Measurements from ENCODE around the gene SDHA. TPM values are rescaled to one million over a fixed set of nuclear protein-coding genes. Genes with fewer than 3 reads are reported as not detected.
"Not testable (repeated sequence)": the region's sequence is repeated elsewhere in the genome, so short reads cannot be mapped to it uniquely, and the experiment has no call there.

The SDHA gene
- total RNA-seq, 1 donor from 2014 or later: 233 TPM

DNA sequence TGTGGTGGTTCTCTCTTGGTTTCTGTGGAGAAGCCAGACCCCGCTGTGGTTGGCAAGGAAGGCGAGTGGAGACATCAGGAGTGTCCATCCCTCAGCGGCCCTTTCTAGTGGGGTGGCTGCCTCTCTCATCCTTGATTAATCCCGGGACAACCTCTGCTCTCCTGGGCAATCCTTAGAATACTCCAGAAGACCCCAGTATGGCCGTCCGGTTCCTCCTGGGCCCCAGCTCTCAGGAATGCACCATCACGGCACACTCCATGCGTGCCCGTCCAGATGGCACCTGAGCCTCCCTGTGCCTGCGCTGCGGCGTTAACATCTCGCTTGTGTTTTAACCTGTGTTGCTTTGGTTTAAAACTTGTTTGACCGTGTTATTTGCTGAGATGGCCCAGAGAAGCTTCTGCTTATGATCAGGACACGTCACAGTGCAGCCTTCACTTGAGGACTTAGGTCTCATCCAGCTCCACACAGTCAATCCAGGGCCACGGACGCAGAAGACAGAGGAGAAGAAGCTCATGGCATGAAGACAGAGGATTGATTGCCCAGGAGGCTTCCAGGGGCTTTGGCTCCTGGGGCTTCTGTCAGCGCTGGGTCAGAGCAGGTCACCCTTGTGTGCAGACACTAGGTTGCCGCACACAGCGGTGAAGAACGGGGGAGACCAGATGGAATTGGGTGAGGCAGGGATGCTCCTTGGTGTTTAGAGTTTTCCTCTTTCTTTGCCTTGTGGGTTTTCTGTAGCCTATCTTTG lies 82.7 kb downstream of the SDHA start:
- DNase-seq (ENCODE audit: low read depth): not testable (repeated sequence)

DNA sequence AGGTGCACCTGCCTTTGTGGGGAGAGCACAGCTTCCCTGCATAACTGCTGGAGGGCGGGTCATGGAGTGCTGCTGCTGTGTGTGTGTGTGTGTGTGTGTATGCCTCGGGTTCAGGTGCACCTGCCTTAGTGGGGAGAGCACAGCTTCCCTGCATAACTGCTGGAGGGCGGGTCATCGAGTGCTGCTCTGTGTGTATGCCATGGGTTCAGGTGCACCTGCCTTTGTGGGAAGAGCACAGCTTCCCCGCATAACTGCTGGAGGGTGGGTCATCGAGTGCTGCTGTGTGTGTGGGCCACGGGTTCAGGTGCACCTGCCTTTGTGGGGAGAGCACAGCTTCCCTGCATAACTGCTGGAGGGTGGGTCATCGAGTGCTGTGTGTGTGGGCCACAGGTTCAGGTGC lies 84.3 kb downstream of the SDHA start:
- not testable (repeated sequence) for DNase-seq (ENCODE audit: low read depth)

DNA sequence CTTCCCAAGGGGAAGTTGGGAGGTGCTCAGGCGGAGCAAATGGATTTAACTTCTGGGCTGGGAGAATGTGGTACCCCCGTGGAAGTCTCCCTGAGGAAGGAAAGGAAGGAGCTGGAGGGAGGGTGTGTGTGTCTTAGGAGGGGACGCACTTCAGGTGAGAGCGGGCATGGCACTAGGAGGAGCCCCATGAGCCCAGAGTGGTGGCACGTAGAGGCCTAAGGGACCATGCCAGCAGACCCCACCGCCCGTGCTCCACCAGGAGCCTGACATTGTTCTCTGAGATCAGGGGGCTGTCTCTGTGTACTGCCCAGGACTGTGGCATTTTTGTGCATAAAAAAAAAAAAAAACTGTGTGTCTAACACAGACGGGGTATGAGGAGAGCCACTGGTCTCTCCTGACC lies 84.8 kb downstream of the SDHA start:
- DNase-seq (ENCODE audit: low read depth): no peak

DNA sequence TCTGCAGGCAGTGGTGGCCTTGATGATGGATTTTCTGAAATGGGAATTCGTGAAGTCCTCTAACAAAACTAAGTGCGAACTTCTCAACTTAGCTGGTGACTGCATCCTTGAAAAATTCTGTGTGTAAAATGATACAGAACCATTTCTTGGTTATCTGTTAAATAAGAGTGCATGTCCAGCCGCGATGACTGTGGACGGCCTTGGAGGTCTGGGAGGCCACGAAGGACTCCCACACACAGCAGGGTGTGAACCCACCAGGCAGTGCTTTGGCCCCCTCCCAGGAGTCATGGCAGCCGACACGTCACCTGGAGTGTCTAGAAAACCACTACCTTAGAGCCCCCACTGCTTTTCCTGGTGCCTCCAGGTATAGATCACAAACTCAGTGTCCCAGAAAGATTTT lies 85.6 kb downstream of the SDHA start:
- not testable (repeated sequence) for DNase-seq (ENCODE audit: low read depth)

DNA sequence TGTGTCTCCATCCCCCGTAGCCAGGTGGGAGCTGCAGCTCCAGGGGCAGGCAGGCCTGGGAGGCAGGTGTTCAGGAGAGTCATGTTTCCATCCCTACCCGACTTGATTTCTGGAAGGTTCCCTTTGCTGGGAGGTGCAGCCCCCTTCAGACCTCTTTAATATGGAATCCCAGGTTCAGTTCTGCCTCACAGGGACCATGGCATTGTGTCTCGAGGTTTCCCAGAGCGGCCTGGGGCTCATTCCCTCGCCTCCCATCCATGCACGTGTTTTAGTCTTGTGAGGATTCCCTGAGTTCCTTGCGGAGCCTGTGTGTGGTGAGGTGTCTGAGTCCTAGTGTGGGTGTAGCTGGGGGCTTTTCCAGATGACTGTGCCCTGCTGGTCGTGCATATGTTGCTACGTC lies 86.9 kb downstream of the SDHA start:
- DNase-seq (ENCODE audit: low read depth): no peak

DNA sequence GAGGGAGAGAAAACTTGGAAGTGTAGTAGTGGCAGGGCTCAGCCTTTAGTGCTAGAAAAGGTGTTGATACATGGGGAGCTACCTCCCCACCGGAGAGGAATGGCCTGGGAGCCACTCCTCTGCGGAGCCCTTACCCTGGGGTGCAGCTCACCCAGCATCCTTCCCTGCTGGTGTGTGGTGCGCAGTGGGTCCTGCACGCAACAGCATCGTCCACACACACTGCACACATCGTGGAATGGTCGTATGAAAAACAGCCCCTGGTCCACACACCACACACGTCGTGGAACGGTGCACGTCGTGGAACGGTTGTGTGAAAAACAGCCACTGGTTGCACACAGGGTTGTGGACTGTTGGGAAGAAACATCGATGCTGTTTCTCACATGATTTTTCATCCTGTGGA lies 87.3 kb downstream of the SDHA start:
- no peak for DNase-seq (ENCODE audit: low read depth)

DNA sequence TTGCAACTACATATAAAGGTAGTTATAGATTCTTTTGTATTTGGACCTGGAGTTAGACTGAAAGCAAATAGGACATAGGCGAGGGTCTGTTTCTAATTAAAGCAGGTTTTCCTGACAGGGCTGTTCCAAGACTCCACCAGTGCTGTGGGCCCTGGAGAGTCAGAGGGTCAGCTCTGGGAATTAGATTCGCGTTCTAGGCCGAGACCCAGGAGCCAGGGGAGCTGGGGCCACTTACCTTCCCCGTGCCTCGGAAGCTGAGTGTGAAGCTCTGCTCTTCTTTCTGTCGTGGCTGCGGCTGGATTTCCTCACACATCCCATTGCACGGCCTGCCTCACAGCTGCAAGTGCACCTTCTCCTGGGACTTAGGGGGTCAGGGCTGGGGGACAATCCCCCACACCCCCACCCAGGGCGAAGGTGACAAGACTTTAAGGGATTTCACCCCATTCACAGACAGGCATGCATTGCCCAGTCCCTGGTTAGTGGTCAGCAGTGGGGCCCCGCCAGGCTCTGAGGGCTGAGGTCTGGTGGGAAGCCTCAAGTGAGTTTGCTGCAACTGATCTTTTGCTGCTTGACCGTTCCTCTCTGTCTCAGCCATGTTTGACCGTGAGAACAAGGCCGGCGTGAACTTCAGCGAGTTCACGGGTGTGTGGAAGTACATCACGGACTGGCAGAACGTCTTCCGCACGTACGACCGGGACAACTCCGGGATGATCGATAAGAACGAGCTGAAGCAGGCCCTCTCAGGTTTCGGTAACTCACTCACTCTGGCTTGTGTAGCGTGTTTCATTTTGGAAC lies 88.1 kb downstream of the SDHA start:
- DNase-seq (ENCODE audit: low read depth): no peak

Other genes with a start within 250 kb of the SDHA start
- 0.15 and 1.6 TPM in 2 replicates for gene PLEKHG4B, start 126.2 kb upstream of the SDHA start, total RNA-seq
- gene LRRC14B, start 26.8 kb upstream of the SDHA start, total RNA-seq: not detected in 2 replicates
- 3.6 and 9.9 TPM in 2 replicates for gene CCDC127, start 167 bp upstream of the SDHA start, total RNA-seq
- gene PDCD6, start 53.3 kb downstream of the SDHA start, total RNA-seq: 136 and 141 TPM in 2 replicates
- gene AHRR, start 103.4 kb downstream of the SDHA start, total RNA-seq: 0.17 and 2.4 TPM in 2 replicates
- gene EXOC3, start 224.9 kb downstream of the SDHA start, total RNA-seq: 27.3 and 56.9 TPM in 2 replicates

Data from renal cortical epithelial cell (primary cell).